Measurements from ENCODE around the gene DENND1A. TPM values are rescaled to one million over a fixed set of nuclear protein-coding genes. Genes with fewer than 3 reads are reported as not detected.

DENND1A gene
- polyA plus RNA-seq, 2 of the 4 experiments (the other 2 are of a cell fraction) = 15.1 to 21.9 TPM

- 94% methylated on average over 8 of the region's 8 CpGs for WGBS (ENCODE audit: missing lambda C conversion rate)
- Histone ChIP-seq H3K4me2 (no peak overlapping the region), H3K27ac (no peak overlapping the region), H3K9me3 (no peaks in the 10 kb centered on the region), H3K4me3 (no peak overlapping the region), H3K4me1 (no peaks in the 10 kb centered on the region)
- DNase-seq (ENCODE audit: low read depth in 1 of 2, low spot score in 1 of 2) = no peak
- CTCF ChIA-PET = interaction anchor here (1.0 kb wide), 1 partner anchor 633 kb away, joined by 3 read pairs; no protein-coding TSS in a partner anchor
- ATAC-seq = no peak
- no peak for TF ChIP-seq ZNF302 (CRISPR knock-in tag; IDR thresholded peaks at IDR 0.05)
- TF ChIP-seq EHF (CRISPR knock-in tag; IDR thresholded peaks at IDR 0.05) = no peak
- no peak for TF ChIP-seq MAX (IDR thresholded peaks at IDR 0.05)
- no peak for TF ChIP-seq POLR2A (IDR thresholded peaks at IDR 0.05; ENCODE audit: low read length)
- no peak for TF ChIP-seq ZSCAN20 (CRISPR knock-in tag; IDR thresholded peaks at IDR 0.05)
- TF ChIP-seq RFX5 (IDR thresholded peaks at IDR 0.05) = no peak
- no peak for TF ChIP-seq HMGXB4 (CRISPR knock-in tag; IDR thresholded peaks at IDR 0.05; ENCODE audit: borderline replicate concordance)
- TF ChIP-seq CTCF (IDR thresholded peaks at IDR 0.05) = no peak
- TF ChIP-seq JUNB (IDR thresholded peaks at IDR 0.05) = no peak
- TF ChIP-seq ATOH8 (CRISPR knock-in tag; IDR thresholded peaks at IDR 0.05; ENCODE audit: low read depth) = no peak
- no peak for TF ChIP-seq RNF2 (IDR thresholded peaks at IDR 0.05; ENCODE audit: borderline replicate concordance, low read depth)
- TF ChIP-seq HOXB13 (CRISPR knock-in tag; IDR thresholded peaks at IDR 0.05; ENCODE audit: low read depth) = no peak
- TF ChIP-seq KDM5A (IDR thresholded peaks at IDR 0.05) = no peak
- TF ChIP-seq CBX2 (IDR thresholded peaks at IDR 0.05; ENCODE audit: borderline replicate concordance, low read depth) = no peak
- TF ChIP-seq MYC (IDR thresholded peaks at IDR 0.05; ENCODE audit: borderline replicate concordance, low read length) = no peak
- no peak for TF ChIP-seq ELK1 (IDR thresholded peaks at IDR 0.05; ENCODE audit: low read depth, low read length)
- TF ChIP-seq BCL3 (IDR thresholded peaks at IDR 0.05) = no peak
- TF ChIP-seq HOXB5 (CRISPR knock-in tag; IDR thresholded peaks at IDR 0.05) = no peak
- TF ChIP-seq ZFP36 (IDR thresholded peaks at IDR 0.05; ENCODE audit: borderline replicate concordance, partially characterized antibody) = no peak
- no peak for TF ChIP-seq NR3C1 (IDR thresholded peaks at IDR 0.05)
- no peak for FAIRE-seq
- POLR2A ChIA-PET = no interaction called here
These were observed 436.3 kb downstream of the DENND1A start for GRCh38 chr9:123493627-123494026.

GRCh38 chr9:123490688-123491087 lies 439.2 kb downstream of the DENND1A start:
- WGBS (ENCODE audit: missing lambda C conversion rate) = 93% methylated on average over 6 of the region's 6 CpGs
- Histone ChIP-seq H3K4me2 (no peak overlapping the region), H3K4me1 (no peaks in the 10 kb centered on the region), H3K27ac (no peak overlapping the region), H3K9me3 (no peaks in the 10 kb centered on the region), H3K4me3 (no peak overlapping the region)
- FAIRE-seq = no peak
- no peak for ATAC-seq
- no peak for DNase-seq (ENCODE audit: low read depth in 1 of 2, low spot score in 1 of 2)
- POLR2A ChIA-PET = no interaction called here
- CTCF ChIA-PET = no interaction called here
- TF ChIP-seq PHF8 (IDR thresholded peaks at IDR 0.05; ENCODE audit: borderline replicate concordance, low read depth) (no peak), HOXB13 (CRISPR knock-in tag; IDR thresholded peaks at IDR 0.05; ENCODE audit: low read depth) (no peak), HMGXB4 (CRISPR knock-in tag; IDR thresholded peaks at IDR 0.05; ENCODE audit: borderline replicate concordance) (no peak), USF2 (IDR thresholded peaks at IDR 0.05) (no peak), SREBF2 (IDR thresholded peaks at IDR 0.05) (no peak), MAFK (IDR thresholded peaks at IDR 0.05; ENCODE audit: partially characterized antibody) (no peak), CEBPB (IDR thresholded peaks at IDR 0.05) (no peak), MYC (IDR thresholded peaks at IDR 0.05; ENCODE audit: borderline replicate concordance, low read length) (no peak), ZSCAN20 (CRISPR knock-in tag; IDR thresholded peaks at IDR 0.05) (no peak), NFE2L2 (conservative IDR thresholded peaks at IDR 0.05; ENCODE audit: low read length) (no peak), E2F6 (IDR thresholded peaks at IDR 0.05; ENCODE audit: borderline replicate concordance, low read depth) (no peak), RCOR1 (IDR thresholded peaks at IDR 0.05; ENCODE audit: low read depth, low read length) (no peak), ZNF302 (CRISPR knock-in tag; IDR thresholded peaks at IDR 0.05) (no peak)
